GM12801 (cell line): ENCODE results near the gene NPW.

Source experiments
- CTCF ChIP-seq: IDR thresholded peaks from one replicate; pipeline ENCODE4 v1.5.1; 2011; ENCODE audit warnings: control low read depth; ENCODE audit not compliant: insufficient read length; ENCODE audit errors: extremely low read depth

The NPW gene

GRCh38 chr16:2001456-2002355 is 17.9 kb upstream of the NPW start:
- no peak for TF ChIP-seq CTCF

- TF ChIP-seq CTCF: no peak
Observed at GRCh38 chr16:2002406-2003230, 17.0 kb upstream of the NPW start.

- TF ChIP-seq CTCF: no peak
Observed at GRCh38 chr16:2003231-2003826, 16.3 kb upstream of the NPW start.

- no peak for TF ChIP-seq CTCF
Observed at GRCh38 chr16:2003827-2004641, 15.6 kb upstream of the NPW start.

GRCh38 chr16:2004795-2005517 is 14.6 kb upstream of the NPW start:
- no peak for TF ChIP-seq CTCF

GRCh38 chr16:2005646-2006045 is 13.9 kb upstream of the NPW start:
- no peak for TF ChIP-seq CTCF
